Activated T-cell treated with anti-CD3 and anti-CD28 coated beads for 1 hour (primary cell): ENCODE results near the gene RCBTB2.
"Not testable (repeated sequence)": the region's sequence is repeated elsewhere in the genome, so short reads cannot be mapped to it uniquely, and the experiment has no call there.

ENCODE experiments used
- DNase-seq: peaks from one replicate; pipeline ENCODE4 v3.0.0-alpha.2; 2020; ENCODE audit warnings: low read depth

The RCBTB2 gene

GRCh38 chr13:48532506-48533499 lies at the start of gene RCBTB2:
TSS of gene RCBTB2 (minus strand) at chr13:48533080. CDS start at chr13:48521939, 11,141 bp downstream.
- peak; percentile 99 for DNase-seq

GRCh38 chr13:48582084-48582483 lies 49.2 kb upstream of the RCBTB2 start:
- DNase-seq: no peak

GRCh38 chr13:48580896-48581295 lies 48.0 kb upstream of the RCBTB2 start:
- no peak for DNase-seq

GRCh38 chr13:48580185-48580803 lies 47.4 kb upstream of the RCBTB2 start:
- peak; percentile 70 for DNase-seq

GRCh38 chr13:48579919-48580180 lies 47.0 kb upstream of the RCBTB2 start:
- not testable (repeated sequence) for DNase-seq

GRCh38 chr13:48579165-48579918 lies 46.5 kb upstream of the RCBTB2 start:
- DNase-seq: no peak

GRCh38 chr13:48578516-48579164 lies 45.8 kb upstream of the RCBTB2 start:
- no peak for DNase-seq

GRCh38 chr13:48576448-48577010 lies 43.6 kb upstream of the RCBTB2 start:
- no peak for DNase-seq

- no peak for DNase-seq
Measured at GRCh38 chr13:48575031-48575430, 42.2 kb upstream of the RCBTB2 start.

GRCh38 chr13:48574041-48574796 lies 41.3 kb upstream of the RCBTB2 start:
- no peak for DNase-seq

- no peak for DNase-seq
Measured at GRCh38 chr13:48573213-48574007, 40.5 kb upstream of the RCBTB2 start.

GRCh38 chr13:48571126-48571913 lies 38.4 kb upstream of the RCBTB2 start:
- DNase-seq: no peak

- no peak for DNase-seq
Measured at GRCh38 chr13:48570216-48570828, 37.4 kb upstream of the RCBTB2 start.

- no peak for DNase-seq
Measured at GRCh38 chr13:48569104-48569666, 36.3 kb upstream of the RCBTB2 start.

GRCh38 chr13:48568370-48569103 lies 35.7 kb upstream of the RCBTB2 start:
- DNase-seq: no peak

GRCh38 chr13:48567515-48568369 lies 34.9 kb upstream of the RCBTB2 start:
- no peak for DNase-seq

GRCh38 chr13:48564056-48564455 lies 31.2 kb upstream of the RCBTB2 start:
- DNase-seq: no peak
